Ectodermal cell (in vitro differentiated cells): Measurements from ENCODE around the gene HSF5. TPM values are rescaled to one million over a fixed set of nuclear protein-coding genes. Genes with fewer than 3 reads are reported as not detected.

Experiments
- H3K27ac ChIP-seq: 2 replicates; pipeline ENCODE4 v1.7.0; 2013; ENCODE audit warnings: mild to moderate bottlenecking, low read depth, low read length; ENCODE audit not compliant: insufficient read depth, poor library complexity, severe bottlenecking
- H3K27me3 ChIP-seq: 2 replicates; pipeline ENCODE4 v1.7.0; 2013; ENCODE audit warnings: mild to moderate bottlenecking, low read length; ENCODE audit not compliant: insufficient read depth, control insufficient read depth, poor library complexity, severe bottlenecking
- H3K36me3 ChIP-seq: one replicate; pipeline ENCODE4 v1.7.0; 2013; ENCODE audit warnings: low read length; ENCODE audit not compliant: control insufficient read depth, insufficient read depth
- H3K4me1 ChIP-seq: one replicate; pipeline ENCODE4 v1.7.0; 2013; ENCODE audit warnings: low read length; ENCODE audit not compliant: control insufficient read depth, insufficient read depth
- H3K4me3 ChIP-seq: 2 replicates; pipeline ENCODE4 v1.7.0; 2013; ENCODE audit warnings: low read depth, low read length, control low read depth; ENCODE audit not compliant: insufficient read depth
- H3K9me3 ChIP-seq: 2 replicates; pipeline ENCODE4 v1.7.0; 2013; ENCODE audit warnings: mild to moderate bottlenecking, low read length, moderate library complexity; ENCODE audit not compliant: control insufficient read depth
- WGBS, 2 experiments: methylation state at CpG; one replicate each; pipeline ENCODE4 v1.1.7; 2013; ENCODE audit warnings: missing lambda C conversion rate in 2 of 2; 5-methylcytosine and 5-hydroxymethylcytosine counted together
- polyA plus RNA-seq, 4 experiments: library from polyadenylated mRNA; stranded (reverse); fragments of 50-300 nt; gene quantifications; one replicate each; pipeline ENCODE4 v1.2.3, GENCODE V29; 2013

HSF5 gene, protein sequence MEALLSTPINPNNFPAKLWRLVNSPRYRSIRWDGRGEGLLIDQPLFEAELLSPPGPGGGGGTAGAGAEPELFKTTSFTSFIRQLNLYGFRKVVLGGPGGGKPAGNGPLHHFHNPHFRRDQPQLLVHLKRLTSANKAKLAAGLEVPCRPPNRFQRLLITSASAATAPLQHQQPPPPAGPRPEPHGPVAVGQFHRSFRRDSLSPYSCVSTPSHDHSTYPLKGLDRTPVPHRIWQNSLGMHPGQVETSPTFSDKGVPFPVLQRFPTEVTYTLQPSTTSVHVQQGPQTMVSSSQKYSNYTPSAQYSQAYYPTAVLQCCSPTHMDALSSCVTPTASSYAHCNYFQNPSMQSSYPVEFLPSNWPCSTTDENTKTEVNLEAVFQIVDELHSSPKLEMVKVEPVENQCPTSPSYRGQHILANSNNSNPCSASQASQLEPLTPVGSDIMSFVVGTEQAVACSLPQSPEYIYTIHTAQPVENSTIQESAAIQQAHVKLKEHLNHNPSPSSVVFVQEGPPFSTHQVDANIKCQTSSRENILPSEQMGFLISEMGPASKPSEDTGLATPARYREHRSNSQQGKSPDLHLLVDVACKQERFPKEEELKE
- not detected for polyA plus RNA-seq (2013, experiment 1 of 4)
- polyA plus RNA-seq (2013, experiment 2 of 4): not detected
- polyA plus RNA-seq (2013, experiment 3 of 4): not detected
- polyA plus RNA-seq (2013, experiment 4 of 4): not detected

DNA sequence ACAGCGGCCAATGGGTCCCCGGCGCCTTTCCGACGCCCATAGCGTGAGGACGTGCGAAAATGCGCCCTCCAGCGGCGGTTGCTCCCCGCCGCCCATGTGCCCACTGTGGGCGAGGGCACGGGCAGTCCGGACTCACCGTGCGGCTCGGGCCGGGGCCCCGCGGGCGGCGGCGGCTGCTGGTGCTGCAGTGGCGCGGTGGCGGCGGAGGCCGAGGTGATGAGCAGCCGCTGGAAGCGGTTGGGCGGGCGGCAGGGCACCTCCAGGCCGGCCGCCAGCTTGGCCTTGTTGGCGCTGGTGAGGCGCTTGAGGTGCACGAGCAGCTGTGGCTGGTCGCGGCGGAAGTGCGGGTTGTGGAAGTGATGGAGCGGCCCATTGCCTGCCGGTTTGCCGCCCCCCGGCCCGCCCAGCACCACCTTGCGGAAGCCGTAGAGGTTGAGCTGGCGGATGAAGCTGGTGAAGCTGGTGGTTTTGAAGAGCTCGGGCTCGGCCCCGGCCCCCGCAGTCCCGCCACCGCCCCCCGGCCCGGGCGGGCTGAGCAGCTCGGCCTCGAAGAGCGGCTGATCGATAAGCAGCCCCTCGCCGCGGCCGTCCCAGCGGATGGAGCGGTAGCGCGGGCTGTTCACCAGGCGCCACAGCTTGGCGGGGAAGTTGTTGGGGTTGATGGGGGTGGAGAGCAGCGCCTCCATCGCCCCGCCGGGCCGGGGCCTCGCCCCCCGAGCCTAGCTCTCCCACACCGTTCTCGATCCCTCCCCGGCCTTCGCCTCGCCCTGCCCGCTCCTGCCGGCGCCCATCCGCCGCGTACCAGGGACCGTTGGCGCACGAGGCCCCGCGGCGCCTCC, at the start of gene HSF5:
Gene HSF5 (minus strand): TSS at position 820 of the 839 bp plus-strand sequence. CDS start 134 bp downstream, at position 686.
- no peak within 1 kb of the TSS for H3K27ac ChIP-seq
- H3K36me3 ChIP-seq: peaks cover 26% of the 10 kb centered on the region
- H3K4me3 ChIP-seq: no peak within 1 kb of the TSS
- H3K9me3 ChIP-seq: no peaks in the 10 kb centered on the region
- H3K4me1 ChIP-seq: no peaks in the 10 kb centered on the region
- H3K27me3 ChIP-seq: no peaks in the 10 kb centered on the region
- WGBS, 2 experiments: 96% methylated on average over 98 of the region's 98 CpGs

DNA sequence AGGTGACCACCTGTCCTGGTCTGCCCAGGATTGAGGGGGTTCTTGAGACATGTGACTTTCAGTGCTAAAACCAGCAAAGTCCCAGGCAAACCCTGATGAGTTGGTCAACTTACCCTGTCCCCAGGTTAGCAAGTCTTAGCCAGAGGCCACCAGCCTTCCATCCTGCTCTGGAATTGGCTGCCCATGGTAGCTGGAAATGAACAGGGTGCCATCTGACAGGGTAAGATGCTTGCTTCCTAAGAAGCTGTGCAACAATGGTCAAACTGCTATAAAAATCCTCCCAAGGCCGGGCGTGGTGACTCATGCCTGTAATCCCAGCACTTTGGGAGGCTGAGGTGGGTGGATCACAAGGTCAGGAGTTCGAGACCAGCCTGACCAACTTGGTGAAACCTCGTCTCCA, 49.1 kb upstream of the HSF5 start:
- Histone ChIP-seq H3K4me3 (no peak overlapping the region), H3K27me3 (peaks cover 12% of the 10 kb centered on the region), H3K36me3 (no peaks in the 10 kb centered on the region), H3K4me1 (peaks cover 4% of the 10 kb centered on the region), H3K27ac (no peak overlapping the region), H3K9me3 (no peaks in the 10 kb centered on the region)
- 87 to 90% methylated on average over 4 of the region's 4 CpGs for WGBS, 2 experiments

DNA sequence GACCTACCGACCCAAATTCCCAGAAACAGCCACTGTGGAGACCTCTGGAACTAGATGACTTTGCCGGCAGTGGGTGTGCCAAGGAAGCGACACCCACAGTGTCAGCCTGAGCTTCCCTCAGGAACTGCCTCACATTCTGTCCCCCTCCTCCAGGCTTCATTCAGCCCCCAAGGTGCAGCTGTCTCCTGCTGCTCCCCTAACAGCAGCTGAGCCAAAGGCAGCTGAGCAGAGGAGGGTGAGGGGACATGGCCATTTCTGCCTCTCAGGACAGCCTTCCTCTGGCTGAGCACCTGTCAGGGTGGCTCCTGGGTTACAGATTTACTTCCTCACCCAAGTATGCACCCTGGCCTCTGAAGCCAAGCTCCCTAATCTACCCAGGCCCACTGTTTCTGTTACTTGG, 48.3 kb upstream of the HSF5 start:
- Histone ChIP-seq H3K27me3 (peaks cover 17% of the 10 kb centered on the region), H3K27ac (no peak overlapping the region), H3K36me3 (no peaks in the 10 kb centered on the region), H3K4me1 (peaks cover 4% of the 10 kb centered on the region), H3K4me3 (no peak overlapping the region), H3K9me3 (no peaks in the 10 kb centered on the region)
- 89 to 90% methylated on average over 3 of the region's 3 CpGs for WGBS, 2 experiments

DNA sequence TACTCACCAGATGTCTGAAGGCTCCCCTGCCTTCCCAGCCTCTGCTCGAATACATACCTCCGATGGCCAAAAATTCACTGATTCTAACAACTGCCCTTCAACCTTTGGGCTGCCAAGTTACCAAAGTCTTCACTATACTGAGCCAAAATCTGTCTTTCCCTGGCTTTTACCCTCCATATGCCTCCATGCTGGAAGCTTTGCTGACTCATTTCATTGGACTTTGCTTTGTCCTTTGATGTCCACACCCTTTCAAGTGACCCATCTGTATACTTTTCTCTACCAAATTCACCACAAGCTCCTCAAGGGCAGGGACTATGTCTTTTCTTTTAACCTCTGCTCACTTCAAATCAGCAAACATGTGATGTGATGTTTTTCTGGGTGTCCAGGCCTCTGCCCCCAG, 47.2 kb upstream of the HSF5 start:
- no peak overlapping the region for H3K4me3 ChIP-seq
- peaks cover 13% of the 10 kb centered on the region for H3K4me1 ChIP-seq
- H3K9me3 ChIP-seq: no peaks in the 10 kb centered on the region
- H3K27ac ChIP-seq: no peak overlapping the region
- no peaks in the 10 kb centered on the region for H3K36me3 ChIP-seq
- WGBS, 2 experiments: 89% methylated on average over 2 of the region's 2 CpGs
- H3K27me3 ChIP-seq: peaks cover 22% of the 10 kb centered on the region

DNA sequence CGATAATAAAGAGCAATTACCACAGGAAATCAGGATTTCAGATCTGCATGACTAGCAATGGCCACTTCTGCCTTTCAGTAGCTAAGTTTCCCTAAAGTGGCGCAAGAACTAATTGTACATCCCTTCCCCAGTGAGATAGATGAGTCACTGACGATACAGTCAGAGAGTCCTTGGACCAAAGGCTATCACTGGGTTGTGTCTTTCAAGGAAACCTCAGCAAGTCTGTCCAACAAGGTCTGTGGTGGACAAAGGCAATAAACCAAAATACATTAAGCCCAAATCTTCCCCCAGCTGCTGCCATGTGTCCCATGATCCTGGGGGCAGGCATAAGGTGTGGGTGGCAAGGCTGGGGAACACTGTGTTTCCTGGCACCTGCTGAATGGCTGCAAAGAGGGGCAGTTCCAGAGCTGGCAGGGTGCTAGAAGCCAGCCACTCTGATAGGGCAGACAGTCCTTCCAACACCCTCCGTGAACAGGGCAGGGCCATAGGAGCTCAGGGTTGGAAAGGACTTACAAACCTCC, 46.8 kb upstream of the HSF5 start:
- H3K27me3 ChIP-seq: peaks cover 22% of the 10 kb centered on the region
- H3K4me3 ChIP-seq: no peak overlapping the region
- no peaks in the 10 kb centered on the region for H3K36me3 ChIP-seq
- H3K4me1 ChIP-seq: peaks cover 17% of the 10 kb centered on the region
- WGBS, 2 experiments: 88 to 94% methylated on average over 4 of the region's 4 CpGs
- no peaks in the 10 kb centered on the region for H3K9me3 ChIP-seq
- H3K27ac ChIP-seq: no peak overlapping the region

DNA sequence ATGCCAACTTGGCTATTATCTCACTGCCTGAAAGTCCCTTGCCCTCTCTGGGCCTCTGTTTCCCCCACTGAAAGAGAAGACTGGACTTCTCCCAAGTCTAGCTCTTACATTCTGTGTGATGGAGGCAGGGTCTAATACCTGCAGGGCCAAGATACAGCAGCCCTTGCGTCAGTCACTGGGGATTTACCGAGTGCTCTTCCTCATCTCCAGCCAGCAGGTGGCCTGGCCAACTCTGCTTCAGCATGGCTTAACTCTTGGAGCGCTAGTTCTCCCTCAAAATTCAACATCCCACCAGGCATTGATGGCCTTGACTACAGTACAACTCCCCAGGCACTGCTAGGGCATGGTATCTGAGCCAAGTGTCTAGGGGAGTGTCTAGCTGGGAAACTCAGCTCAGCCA, 46.1 kb upstream of the HSF5 start:
- H3K27me3 ChIP-seq: peaks cover 22% of the 10 kb centered on the region
- H3K27ac ChIP-seq: no peak overlapping the region
- WGBS, 2 experiments: 55 to 57% methylated on average over 3 of the region's 3 CpGs
- H3K4me3 ChIP-seq: no peak overlapping the region
- no peaks in the 10 kb centered on the region for H3K36me3 ChIP-seq
- no peaks in the 10 kb centered on the region for H3K9me3 ChIP-seq
- H3K4me1 ChIP-seq: peaks cover 20% of the 10 kb centered on the region

DNA sequence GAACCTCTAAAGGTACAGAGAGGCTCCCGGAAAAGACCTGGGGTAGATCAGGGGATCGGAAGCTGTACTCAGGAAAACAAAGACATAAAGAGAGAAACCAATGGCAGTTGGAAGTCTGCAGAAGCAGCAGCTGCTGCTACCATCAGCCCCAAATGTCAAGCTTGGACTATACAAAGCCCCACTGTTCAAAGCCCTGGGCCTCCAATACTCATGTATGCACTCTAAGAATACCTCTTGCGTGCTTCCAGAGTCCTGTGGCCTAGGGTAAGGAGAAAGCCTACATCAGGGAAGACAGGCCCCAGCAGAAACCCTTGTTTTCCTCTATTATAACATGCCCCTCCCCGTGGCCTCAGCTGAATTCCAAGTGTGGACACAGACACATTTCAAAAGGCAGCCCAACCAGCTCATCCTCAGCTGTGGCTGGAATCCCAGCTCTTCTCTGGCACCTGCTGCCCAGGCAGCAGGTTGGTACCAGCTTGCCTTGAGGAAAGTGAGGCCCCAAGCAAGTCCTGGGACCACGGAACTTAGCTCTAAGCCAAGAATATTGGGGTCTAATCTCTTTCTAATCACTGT, 45.5 kb upstream of the HSF5 start:
- Histone ChIP-seq H3K4me1 (peaks cover 27% of the 10 kb centered on the region), H3K36me3 (no peaks in the 10 kb centered on the region), H3K27ac (no peak overlapping the region), H3K9me3 (no peaks in the 10 kb centered on the region), H3K27me3 (peaks cover 22% of the 10 kb centered on the region), H3K4me3 (no peak overlapping the region)
- WGBS, 2 experiments: 92 to 93% methylated on average over 5 of the region's 5 CpGs

DNA sequence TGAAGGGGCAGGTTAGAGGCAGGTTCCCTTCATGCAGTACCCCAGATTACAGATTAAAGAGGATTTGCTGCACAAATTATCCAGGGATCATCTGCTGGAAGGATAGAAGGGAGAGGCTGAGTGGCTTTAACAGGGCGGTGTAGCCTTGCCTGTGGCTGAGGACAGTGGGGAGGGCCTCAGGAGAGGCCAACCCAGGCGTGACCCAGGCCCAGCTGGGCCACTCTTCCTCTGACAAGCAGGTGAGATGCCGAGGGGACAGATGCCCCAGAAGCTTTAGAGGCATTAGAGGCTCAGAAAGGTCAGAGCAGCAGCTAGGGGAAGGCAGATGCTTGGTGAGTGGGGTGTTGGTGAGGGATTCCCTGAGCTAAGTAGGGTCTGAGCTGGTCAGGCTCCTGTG, 44.3 kb upstream of the HSF5 start:
- Histone ChIP-seq H3K27ac (no peak overlapping the region), H3K4me1 (peaks cover 33% of the 10 kb centered on the region), H3K27me3 (peaks cover 22% of the 10 kb centered on the region), H3K9me3 (no peaks in the 10 kb centered on the region), H3K4me3 (peak overlapping the region; percentile 55), H3K36me3 (no peaks in the 10 kb centered on the region)
- 70 to 77% methylated on average over 3 of the region's 3 CpGs for WGBS, 2 experiments

DNA sequence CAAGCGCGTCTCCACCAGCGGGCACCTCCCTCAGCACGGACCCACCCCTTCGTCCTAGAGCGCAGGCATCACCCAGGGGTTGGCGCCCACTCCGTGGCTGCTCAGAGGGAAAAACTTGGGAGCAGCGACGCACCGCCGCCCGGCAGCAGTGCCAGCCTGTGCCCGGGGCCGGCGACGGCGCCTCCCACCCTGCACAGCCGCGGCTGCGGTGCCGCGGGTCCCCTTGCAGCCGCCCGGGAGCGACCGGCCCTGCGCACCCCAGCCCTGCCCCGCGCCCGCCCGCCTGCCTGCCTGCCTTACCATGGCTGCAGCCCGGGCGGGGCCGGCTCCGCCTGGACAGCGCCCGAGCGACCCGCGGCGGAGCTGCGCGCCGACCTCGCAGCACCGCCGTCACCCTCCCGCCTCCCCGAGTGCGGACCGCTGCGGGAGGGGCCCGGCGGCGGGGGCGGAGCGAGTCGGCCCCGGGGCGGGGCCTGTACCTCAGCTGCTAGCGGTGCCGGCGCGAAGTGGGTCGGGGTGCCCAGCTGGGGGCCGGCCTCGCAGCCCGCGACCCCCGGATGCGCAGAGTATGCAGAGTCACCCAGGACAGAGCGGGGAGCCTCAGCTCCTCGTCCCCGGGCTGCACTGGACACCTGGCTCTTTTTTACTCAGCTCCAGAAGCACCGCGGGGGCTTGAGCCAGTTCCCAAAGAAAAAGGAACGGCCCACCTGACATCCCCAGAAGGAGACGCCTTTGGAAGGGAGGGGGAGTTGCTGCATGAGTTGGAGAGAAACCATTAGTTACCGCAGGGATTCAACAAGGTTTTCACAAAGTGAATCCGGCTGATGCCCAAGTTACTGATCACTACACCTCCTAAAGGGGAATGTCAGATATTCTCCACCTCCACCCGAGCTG, 43.7 kb upstream of the HSF5 start:
- peak overlapping the region; percentile 55 for H3K4me3 ChIP-seq
- 1 to 2% methylated on average over 82 of the region's 82 CpGs for WGBS, 2 experiments
- no peaks in the 10 kb centered on the region for H3K36me3 ChIP-seq
- H3K27ac ChIP-seq: no peak overlapping the region
- no peaks in the 10 kb centered on the region for H3K9me3 ChIP-seq
- peaks cover 22% of the 10 kb centered on the region for H3K27me3 ChIP-seq
- peaks cover 33% of the 10 kb centered on the region for H3K4me1 ChIP-seq
